GM21360 (cell line): Measurements from ENCODE around the gene PSMD13.

Experiments
- ATAC-seq: cut with Tn5 transposase; IDR thresholded peaks from one replicate; pipeline ENCODE4 v1.9.1; 2021; ENCODE audit warnings: mild to moderate bottlenecking, moderate library complexity; ENCODE audit not compliant: unreplicated experiment

The PSMD13 gene

DNA sequence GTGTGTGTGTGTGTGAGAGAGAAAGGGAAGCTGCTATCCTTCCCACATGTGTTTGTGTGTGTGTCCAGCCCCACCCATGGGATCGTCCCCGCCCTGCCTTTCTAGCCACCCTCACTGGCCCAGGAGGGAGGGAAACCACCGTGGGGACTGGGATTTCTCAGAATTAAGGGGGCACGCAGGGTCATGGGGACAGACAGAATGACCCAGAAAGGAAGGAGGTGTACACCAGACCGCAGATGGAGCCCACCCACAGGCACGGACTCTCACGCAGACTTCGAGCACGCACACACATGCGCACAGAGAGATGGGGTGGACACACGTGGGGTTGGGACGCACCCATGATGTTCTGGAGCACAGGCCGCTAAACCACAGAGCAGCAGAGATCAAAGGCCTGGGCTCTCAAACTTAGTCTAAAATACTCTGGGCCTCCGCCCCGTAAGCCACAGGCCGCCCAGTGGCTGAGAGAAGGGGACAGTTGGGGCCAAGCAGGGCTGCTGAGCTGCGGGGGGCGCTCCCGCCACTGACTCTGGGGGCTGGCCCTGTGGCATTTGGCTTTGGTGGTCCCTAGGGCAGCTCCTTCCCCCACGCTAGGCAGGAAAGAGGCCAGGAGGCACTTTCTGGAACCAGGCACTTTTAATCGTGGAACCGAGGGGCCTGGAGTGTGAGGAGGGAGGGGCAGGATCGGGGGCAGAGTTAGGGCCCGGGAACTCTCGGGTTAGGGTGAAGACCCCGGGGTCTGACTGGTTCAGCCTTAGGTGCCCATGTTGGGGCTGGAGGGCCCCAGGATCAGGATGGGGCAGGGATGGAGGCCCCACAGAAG is 61.0 kb downstream of the PSMD13 start:
- no peak for ATAC-seq

DNA sequence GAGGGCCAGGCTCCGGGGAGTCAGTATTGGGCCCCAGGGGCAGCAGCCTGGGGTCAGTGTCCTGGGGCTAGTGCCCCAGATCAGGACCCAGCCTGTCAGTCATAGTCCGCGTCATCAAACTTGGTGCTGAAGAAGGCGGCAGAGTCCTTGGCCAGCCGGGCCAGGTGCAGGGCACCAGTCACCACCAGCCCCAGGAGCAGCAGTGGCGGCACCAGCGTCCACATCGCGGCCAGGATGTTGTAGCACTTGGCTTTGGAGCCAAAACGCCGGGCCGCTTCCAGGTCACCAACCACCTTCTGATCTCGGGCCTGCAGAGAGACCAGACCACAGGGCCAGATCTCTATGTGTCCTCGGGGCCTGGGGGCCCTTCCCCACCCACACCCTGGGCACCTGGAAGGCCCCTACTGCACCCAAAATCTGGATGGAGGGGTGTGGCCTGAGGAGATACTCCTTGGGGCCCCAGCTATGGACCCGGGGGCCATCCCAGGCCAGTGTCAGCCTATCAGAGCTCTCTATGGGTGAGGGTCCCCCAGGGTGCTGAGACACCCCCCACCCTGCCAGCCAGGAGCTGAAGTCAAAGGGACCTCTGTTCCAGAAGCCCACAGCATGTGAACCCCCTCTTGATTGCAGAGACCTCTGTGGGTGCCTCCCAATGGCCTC is 61.8 kb downstream of the PSMD13 start:
- no peak for ATAC-seq

DNA sequence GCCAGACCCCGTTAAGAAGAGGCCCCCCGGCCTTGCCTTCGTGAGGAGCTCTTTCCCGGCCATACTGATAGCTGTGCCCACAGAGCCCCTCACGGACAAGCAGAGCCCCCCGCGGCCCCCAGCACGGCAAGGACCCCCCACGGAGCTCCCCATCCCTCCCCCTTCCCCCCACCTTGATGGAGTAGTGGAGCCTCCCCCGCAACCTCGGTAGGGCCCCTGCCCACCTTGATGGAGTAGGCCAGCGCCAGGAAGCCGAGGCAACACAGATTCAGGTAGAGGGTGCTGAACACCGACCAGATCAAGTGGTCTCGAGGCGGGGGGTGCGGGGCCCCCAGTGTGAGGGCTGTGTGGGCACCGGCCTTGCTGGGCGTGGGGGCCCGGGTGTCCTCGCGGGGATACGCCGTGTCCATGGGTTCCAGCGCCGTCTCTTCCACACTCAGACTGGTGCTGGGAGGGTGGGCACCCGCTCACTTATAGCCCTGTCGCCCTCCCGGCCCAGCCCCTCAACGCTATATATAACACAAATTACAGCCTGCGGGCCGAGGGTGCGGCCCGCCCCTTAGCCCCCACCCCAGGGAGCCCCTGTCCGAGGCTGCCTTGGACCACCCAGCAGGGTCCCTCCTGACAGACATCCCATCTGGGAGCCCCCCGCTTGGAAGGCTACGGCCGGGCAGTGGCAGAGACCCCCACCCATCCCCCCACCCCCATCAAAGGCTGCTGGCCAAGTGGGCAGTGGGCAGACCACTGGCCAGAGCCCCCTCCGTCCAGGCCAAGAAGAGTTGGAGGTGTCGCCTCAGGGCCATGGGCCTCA is 62.5 kb downstream of the PSMD13 start, which contains the start of gene IFITM5:
TSS of gene IFITM5 (minus strand) at position 446 of the 811 bp plus-strand sequence. CDS start at position 410, 36 bp downstream.
- ATAC-seq: no peak

DNA sequence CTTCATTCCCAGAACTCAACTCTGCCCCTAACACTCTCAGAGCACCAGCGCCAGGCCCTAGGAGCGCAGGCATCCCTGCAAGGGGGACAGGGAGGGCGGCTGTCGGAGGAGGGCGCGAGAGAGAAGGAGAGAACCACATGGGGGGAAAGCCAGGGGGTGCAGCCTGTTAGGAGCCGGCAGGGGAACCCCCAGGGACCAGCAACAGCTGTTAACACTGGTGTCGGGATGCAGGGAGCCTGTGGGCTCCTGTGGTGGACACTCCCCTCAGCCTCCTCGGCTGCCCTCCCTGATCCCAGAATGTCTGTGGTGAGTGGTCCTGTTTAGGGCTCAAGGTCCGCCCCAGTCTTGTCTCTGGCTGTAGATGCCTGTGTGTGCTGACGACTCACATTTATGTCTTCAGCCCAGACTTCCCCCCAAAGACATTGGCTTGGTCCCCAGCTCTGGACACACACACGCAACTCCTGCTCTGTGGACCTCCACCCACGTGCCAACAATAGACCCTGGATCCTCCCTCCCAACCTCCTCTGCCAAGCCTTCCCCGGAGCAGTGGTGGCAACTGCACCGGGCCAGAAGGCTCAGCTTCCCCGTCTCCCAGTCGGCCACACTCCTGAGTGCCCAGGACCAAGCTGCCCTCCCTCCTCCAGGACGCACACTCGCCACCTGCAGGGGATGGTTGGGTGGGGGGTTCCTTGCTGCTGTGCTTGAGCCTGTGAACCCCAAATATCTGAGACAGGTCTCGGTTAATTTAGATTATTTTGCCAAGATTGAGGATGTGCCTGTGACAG is 63.4 kb downstream of the PSMD13 start:
- ATAC-seq: no peak
